Peyer's patch (tissue), 4 donors: ENCODE results near the gene SLC38A4. TPM values are rescaled to one million over a fixed set of nuclear protein-coding genes. Genes with fewer than 3 reads are reported as not detected.

ENCODE experiments used
- DNase-seq, 3 donors: peaks; one replicate each; pipeline ENCODE4 v3.0.0-alpha.2; 2017 to 2019
- H3K27ac ChIP-seq, 4 donors: fragments of 200-600 bp; sonication (generic); one replicate each; pipeline ENCODE4 v1.5.1; 2016 to 2019
- H3K27me3 ChIP-seq, 2 donors: fragments of 200-600 bp; sonication (generic); one replicate each; pipeline ENCODE4 v1.5.1; 2019
- H3K36me3 ChIP-seq, 3 donors: fragments of 200-600 bp; sonication (generic); one replicate each; pipeline ENCODE4 v1.5.1; 2016 to 2019
- H3K4me1 ChIP-seq, 4 donors: fragments of 200-600 bp; sonication (generic); one replicate each; pipeline ENCODE4 v1.5.1; 2016 to 2019
- H3K4me3 ChIP-seq, 4 donors: fragments of 200-600 bp; sonication (generic); 1 replicate in 3 of 4; 2 replicates in 1 of 4; pipeline ENCODE4 v1.5.1; 2016 to 2019; ENCODE audit warnings: mild to moderate bottlenecking in 1 of 4
- H3K9me3 ChIP-seq, 4 donors: fragments of 200-600 bp; sonication (generic); one replicate each; pipeline ENCODE4 v1.5.1; 2016 to 2019; ENCODE audit warnings: mild to moderate bottlenecking in 1 of 4
- POLR2A ChIP-seq, 2 donors: fragments of 450-650 bp; IDR thresholded peaks; one replicate each; pipeline ENCODE4 v1.5.1; 2017; ENCODE audit warnings: antibody characterized with exemption in 2 of 2, mild to moderate bottlenecking in 2 of 2, moderate library complexity in 2 of 2
- total RNA-seq, 4 donors: library from RNA; depleted of rRNA; stranded (reverse); fragments of >200 nt; gene quantifications; one replicate each; pipeline ENCODE4 v1.1.0, GENCODE V29; 2016
- TF ChIP-seq, protein P1 (sequence below), 6 experiments: fragments of 450-650 bp in 4 of 6; fragments of 200-600 bp in 2 of 6; sonication (generic) in 1 of 6; IDR thresholded peaks; one replicate each; pipeline ENCODE4 v1.5.1; 2017 to 2019; ENCODE audit warnings: antibody characterized with exemption in 6 of 6, mild to moderate bottlenecking in 3 of 6, moderate library complexity in 1 of 6

SLC38A4 gene
- total RNA-seq, 4 donors from 2014 or later: 0.18 to 18.6 (median 1.1) TPM; not detected in 1

DNA sequence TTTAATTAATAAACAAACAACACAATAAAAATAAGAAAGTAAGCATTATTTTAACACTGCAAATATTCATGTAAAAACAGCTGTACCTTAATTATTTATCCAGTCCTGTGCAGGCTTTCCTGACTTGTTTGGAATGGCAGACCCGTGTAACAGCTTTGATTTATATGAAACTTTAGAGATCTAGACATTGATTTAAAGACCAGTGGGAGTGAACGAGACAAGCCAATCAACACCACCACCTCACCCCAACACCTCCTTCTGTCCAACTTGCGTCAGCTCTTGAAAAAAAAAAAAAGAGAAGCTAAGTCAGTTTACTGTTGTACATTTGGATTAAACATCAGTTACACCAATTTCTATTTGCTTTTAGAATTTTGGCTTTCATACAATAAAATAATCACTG, 22.3 kb downstream of the SLC38A4 start:
- Histone ChIP-seq H3K4me1 (no peaks in the 10 kb centered on the region), H3K27ac (no peak overlapping the region), H3K9me3 (no peaks in the 10 kb centered on the region), H3K27me3 (no peaks in the 10 kb centered on the region), H3K4me3 (no peak overlapping the region), H3K36me3 (no peaks in the 10 kb centered on the region)
- no peak for TF ChIP-seq POLR2A (IDR thresholded peaks at IDR 0.05)
- TF ChIP-seq, protein P1, sequence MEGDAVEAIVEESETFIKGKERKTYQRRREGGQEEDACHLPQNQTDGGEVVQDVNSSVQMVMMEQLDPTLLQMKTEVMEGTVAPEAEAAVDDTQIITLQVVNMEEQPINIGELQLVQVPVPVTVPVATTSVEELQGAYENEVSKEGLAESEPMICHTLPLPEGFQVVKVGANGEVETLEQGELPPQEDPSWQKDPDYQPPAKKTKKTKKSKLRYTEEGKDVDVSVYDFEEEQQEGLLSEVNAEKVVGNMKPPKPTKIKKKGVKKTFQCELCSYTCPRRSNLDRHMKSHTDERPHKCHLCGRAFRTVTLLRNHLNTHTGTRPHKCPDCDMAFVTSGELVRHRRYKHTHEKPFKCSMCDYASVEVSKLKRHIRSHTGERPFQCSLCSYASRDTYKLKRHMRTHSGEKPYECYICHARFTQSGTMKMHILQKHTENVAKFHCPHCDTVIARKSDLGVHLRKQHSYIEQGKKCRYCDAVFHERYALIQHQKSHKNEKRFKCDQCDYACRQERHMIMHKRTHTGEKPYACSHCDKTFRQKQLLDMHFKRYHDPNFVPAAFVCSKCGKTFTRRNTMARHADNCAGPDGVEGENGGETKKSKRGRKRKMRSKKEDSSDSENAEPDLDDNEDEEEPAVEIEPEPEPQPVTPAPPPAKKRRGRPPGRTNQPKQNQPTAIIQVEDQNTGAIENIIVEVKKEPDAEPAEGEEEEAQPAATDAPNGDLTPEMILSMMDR (IDR thresholded peaks at IDR 0.05): no peak
- DNase-seq: no peak

DNA sequence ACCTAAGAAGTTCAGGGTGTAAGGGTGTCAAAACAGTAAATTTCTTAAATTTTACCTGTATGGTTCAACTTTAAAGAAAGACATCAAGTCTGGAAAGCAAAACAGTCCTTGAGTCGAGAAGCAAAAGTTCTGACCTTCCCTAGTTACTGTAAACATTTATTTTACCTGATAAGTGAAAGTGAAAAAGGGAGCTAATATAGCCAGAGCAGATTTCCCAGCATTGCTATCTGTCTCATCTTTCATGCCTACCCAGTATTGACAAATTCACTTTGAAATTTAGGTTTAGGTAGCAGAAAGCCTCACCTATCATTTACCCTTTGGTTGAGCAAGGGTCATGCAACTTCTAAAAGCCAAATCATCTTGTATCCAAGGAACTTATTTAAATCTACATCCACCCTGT, 24.5 kb downstream of the SLC38A4 start:
- no peak for DNase-seq
- Histone ChIP-seq H3K4me3 (no peak overlapping the region), H3K4me1 (no peaks in the 10 kb centered on the region), H3K9me3 (no peaks in the 10 kb centered on the region), H3K27ac (no peak overlapping the region), H3K27me3 (no peaks in the 10 kb centered on the region), H3K36me3 (no peaks in the 10 kb centered on the region)
- TF ChIP-seq POLR2A (IDR thresholded peaks at IDR 0.05): no peak
- TF ChIP-seq, protein P1 (IDR thresholded peaks at IDR 0.05): no peak

DNA sequence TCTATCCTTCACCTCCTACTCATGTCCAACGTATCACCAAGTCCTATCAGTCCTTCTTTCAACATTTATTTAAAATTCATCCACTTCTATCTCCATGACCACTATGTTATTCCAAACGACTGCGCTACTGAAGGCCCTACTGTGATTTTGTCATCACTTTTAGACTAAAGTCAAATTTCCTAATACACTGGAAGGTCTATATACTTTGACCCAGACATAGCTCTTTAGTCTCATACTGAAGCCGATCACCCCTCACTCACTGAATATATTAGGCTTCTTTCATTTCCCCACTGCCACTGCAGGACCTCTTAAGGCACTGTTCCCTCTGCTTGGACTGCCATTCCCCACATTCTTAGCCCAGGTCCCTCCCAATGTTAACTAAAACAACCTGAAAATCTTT, 25.6 kb downstream of the SLC38A4 start:
- H3K27ac ChIP-seq: no peak overlapping the region
- TF ChIP-seq, protein P1 (IDR thresholded peaks at IDR 0.05): no peak
- no peak for TF ChIP-seq POLR2A (IDR thresholded peaks at IDR 0.05)

DNA sequence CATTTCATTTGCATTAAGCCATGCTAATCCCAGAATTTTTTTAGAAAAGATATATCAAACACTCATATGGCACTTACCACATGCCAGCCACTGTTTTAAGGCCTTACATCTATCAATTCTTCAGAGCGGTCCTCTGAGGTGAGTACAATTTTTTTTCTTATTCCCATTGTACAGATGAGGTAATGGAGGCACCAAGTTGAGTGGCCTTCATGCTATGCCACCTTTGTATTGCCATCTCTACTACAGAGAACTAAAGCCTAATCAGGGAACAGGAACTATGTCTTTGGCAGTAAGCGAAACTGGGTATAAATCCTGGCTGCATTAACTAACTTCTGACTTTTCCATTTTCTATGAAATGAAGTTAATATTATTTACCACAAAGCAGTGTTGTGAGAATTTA, 27.1 kb downstream of the SLC38A4 start:
- DNase-seq: no peak
- no peaks in the 10 kb centered on the region for H3K9me3 ChIP-seq
- no peak overlapping the region for H3K4me3 ChIP-seq
- TF ChIP-seq, protein P1 (IDR thresholded peaks at IDR 0.05): no peak
- no peak for TF ChIP-seq POLR2A (IDR thresholded peaks at IDR 0.05)
- H3K27ac ChIP-seq: no peak overlapping the region
- H3K27me3 ChIP-seq: no peaks in the 10 kb centered on the region
- no peaks in the 10 kb centered on the region for H3K36me3 ChIP-seq
- no peaks in the 10 kb centered on the region for H3K4me1 ChIP-seq

More for the DNA sequence above, 25.6 kb downstream of the SLC38A4 start:
- Histone ChIP-seq H3K27me3 (no peaks in the 10 kb centered on the region), H3K9me3 (no peaks in the 10 kb centered on the region), H3K36me3 (no peaks in the 10 kb centered on the region), H3K4me1 (no peaks in the 10 kb centered on the region), H3K4me3 (no peak overlapping the region)
- no peak for DNase-seq

DNA sequence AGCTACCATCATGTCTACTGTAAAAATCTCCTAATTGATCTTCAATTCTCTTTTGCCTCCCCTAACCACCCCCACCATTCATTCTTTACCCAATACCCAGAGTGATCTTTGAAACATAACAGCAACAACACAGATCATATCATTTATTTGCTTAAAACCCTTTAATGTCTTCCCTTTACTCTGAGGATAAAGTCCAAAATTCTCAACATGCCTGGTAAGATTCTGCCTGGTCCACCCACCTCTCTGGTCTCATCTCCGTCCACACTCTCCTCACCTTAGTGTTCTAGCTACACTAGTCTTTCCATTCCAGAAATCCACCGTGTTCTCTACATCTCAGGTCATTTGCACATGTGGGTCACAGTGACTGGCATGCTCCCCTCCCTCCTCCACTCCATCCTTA, 27.7 kb downstream of the SLC38A4 start:
- Histone ChIP-seq H3K9me3 (no peaks in the 10 kb centered on the region), H3K27ac (no peak overlapping the region), H3K4me3 (no peak overlapping the region), H3K36me3 (no peaks in the 10 kb centered on the region), H3K27me3 (no peaks in the 10 kb centered on the region), H3K4me1 (no peaks in the 10 kb centered on the region)
- TF ChIP-seq POLR2A (IDR thresholded peaks at IDR 0.05): no peak
- TF ChIP-seq, protein P1 (IDR thresholded peaks at IDR 0.05): no peak
- DNase-seq: no peak

DNA sequence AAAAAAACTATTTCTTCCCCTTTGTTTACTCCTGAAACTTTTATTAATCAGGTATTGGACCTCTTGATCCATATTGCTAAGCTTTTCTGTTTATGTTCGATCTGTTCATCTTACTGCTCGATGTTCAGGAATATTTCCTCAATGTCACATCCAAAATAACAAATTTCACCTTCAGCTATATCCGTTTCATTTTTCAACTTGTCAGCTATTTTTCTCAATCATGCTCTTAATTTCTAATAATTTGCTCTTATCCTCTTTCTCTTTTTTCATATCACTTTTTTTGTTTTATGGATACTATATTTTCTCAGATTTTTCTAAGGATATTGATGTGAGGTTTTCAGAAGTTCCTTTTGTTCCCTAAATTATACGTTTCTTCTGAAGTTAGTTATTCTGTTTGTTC, 29.8 kb downstream of the SLC38A4 start:
- Histone ChIP-seq H3K27ac (no peak overlapping the region), H3K27me3 (no peaks in the 10 kb centered on the region), H3K4me1 (no peaks in the 10 kb centered on the region), H3K36me3 (no peaks in the 10 kb centered on the region), H3K4me3 (no peak overlapping the region), H3K9me3 (no peaks in the 10 kb centered on the region)
- DNase-seq: no peak
- TF ChIP-seq POLR2A (IDR thresholded peaks at IDR 0.05): no peak
- TF ChIP-seq, protein P1 (IDR thresholded peaks at IDR 0.05): no peak
